GM06990 (cell line): ENCODE results near the gene STEAP2.

Source experiments
- DNase-seq: peaks from one replicate; pipeline ENCODE4 v3.0.0-alpha.2; 2011; ENCODE audit not compliant: insufficient read length; ENCODE audit errors: extremely low read depth
- H3K27me3 ChIP-seq: replicated peaks from 2 replicates; pipeline ENCODE4 v1.6.0; 2011; ENCODE audit warnings: low read length; ENCODE audit not compliant: control insufficient read depth, insufficient read depth
- H3K36me3 ChIP-seq: 2 replicates; pipeline ENCODE4 v1.5.1; 2011; ENCODE audit warnings: low read length; ENCODE audit not compliant: control insufficient read depth, insufficient read depth
- H3K4me3 ChIP-seq: replicated peaks from 2 replicates; pipeline ENCODE4 v1.5.1; 2011; ENCODE audit warnings: low read depth, mild to moderate bottlenecking, control low read depth, low read length
- CTCF ChIP-seq: IDR thresholded peaks from 2 replicates; pipeline ENCODE4 v1.5.1; 2011; ENCODE audit warnings: low read length, control low read depth, mild to moderate bottlenecking, inconsistent platforms; ENCODE audit not compliant: insufficient read depth, poor library complexity, severe bottlenecking

STEAP2 gene

DNA sequence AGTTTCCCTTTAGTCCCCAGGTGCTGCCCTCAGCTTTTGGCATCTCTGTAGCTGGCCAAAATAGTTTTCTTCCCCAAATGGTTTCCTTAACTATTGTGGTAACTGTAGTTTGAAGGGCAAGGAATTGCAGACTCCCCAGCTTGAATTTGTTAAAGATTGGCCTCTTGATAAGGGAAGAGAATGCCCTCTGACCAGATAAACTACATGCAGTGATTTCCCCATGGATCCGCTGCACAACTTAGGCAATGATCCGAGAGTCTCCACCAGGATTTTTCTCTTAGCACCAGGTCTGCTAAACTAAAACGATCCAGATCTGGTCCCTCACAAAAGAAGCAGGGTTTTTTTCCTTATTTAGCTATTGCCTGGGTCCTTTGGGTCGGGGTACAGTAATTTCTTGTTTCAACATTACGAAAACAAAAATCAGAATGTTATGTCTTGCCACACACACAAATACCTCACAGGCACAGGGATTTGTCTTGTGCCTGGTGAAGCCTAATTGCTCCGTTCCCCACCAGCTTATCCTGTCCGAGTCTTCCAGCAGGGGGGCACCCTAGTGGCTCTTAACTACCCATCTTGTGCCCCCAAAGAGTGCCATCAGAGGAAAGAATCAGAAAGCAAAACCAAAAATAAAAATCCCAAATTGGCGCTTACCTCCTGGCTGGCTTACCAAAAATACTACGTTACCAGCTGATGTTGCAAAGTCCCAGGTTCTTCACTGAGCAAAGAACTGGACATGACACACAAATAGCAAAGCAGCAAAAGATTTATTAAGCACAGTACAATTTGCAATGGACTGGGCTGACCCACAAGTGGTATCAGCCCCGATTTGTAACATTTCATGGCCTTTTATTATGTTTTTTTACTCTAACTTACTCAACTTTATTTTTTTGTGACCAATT lies 16.4 kb upstream of the STEAP2 start:
- no peak for DNase-seq
- TF ChIP-seq CTCF, result no peak

DNA sequence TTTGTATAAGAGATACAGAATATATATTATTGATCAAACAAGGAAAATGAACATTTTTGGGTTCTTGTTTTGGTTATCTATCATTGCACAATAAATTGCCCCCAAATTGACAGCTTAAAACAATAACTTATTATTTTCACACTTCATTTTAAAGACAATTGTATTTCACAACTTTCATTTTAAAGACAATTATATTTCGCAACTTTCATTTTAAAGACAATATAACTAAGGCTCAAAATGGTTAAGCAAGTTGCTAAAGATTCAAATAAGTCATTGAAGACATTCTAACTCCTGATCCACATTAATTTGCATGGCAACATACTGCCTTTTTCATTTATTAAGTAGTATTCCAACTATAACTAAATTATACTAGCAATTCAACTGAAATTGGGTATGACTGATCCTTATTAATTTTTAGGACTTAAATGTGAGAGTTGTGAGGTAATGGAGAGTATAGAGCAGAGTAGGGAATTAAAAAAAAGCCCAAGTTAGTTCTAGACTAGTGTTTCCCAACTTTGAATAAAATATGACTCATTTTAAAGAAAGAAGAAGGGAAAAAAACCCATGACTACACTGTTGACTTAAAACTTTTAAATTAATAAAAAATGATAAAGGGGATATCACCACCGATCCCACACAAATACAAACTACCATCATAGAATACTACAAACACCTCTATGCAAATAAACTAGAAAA lies 9.9 kb upstream of the STEAP2 start:
- DNase-seq, result no peak
- H3K27me3 ChIP-seq, result no peaks in the 10 kb centered on the region
- no peaks in the 10 kb centered on the region for H3K36me3 ChIP-seq
- TF ChIP-seq CTCF, result no peak
- no peak overlapping the region for H3K4me3 ChIP-seq

More for the DNA sequence above, 16.4 kb upstream of the STEAP2 start:
- no peaks in the 10 kb centered on the region for H3K36me3 ChIP-seq
- no peaks in the 10 kb centered on the region for H3K27me3 ChIP-seq
- no peak overlapping the region for H3K4me3 ChIP-seq

DNA sequence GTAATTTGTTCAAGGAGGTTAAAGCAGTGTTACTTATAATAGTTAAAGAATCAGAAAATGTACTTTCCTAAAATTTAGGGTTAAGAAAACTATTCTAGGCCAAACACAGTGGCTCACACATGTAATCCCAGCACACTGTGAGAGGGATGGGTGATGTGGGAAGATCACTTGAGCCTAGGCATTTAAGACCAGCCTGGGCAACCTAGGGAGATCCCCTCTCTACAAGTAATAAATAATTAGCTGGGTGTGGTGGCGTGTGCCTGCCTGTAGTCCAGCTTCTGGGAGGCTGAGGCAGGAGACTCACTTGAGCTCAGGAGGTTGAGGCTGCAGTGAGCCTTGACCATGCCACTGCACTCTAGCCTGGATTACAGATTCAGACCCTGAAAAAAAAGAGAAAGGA lies 3.6 kb upstream of the STEAP2 start:
- TF ChIP-seq CTCF, result no peak
- Histone ChIP-seq H3K27me3 (no peaks in the 10 kb centered on the region; the same call in 1 of the 2 replicates), H3K36me3 (no peaks in the 10 kb centered on the region), H3K4me3 (no peak overlapping the region)
- DNase-seq, result no peak

GRCh38 chr7:90209776-90210175 lies 1.8 kb upstream of the STEAP2 start:
- H3K36me3 ChIP-seq, result no peaks in the 10 kb centered on the region
- no peak for DNase-seq
- H3K27me3 ChIP-seq, result no peaks in the 10 kb centered on the region; the same call in 1 of the 2 replicates
- no peak for TF ChIP-seq CTCF
- no peak overlapping the region for H3K4me3 ChIP-seq

- TF ChIP-seq CTCF, result no peak
- no peak for DNase-seq
- H3K36me3 ChIP-seq, result no peaks in the 10 kb centered on the region
- H3K4me3 ChIP-seq, result no peak overlapping the region
- no peaks in the 10 kb centered on the region; the same call in 1 of the 2 replicates for H3K27me3 ChIP-seq
Measured at GRCh38 chr7:90210475-90210874, 1.1 kb upstream of the STEAP2 start.
